ENCODE results near the gene PCIF1.
"Not testable (repeated sequence)": the region's sequence is repeated elsewhere in the genome, so short reads cannot be mapped to it uniquely, and the experiment has no call there.

PCIF1 gene

GRCh38 chr20:45924391-45925261 is 9.9 kb upstream of the PCIF1 start:
- DNase-seq, result no peak

- DNase-seq, result no peak
Measured at GRCh38 chr20:45925821-45926506, 8.5 kb upstream of the PCIF1 start.

- no peak for DNase-seq
Measured at GRCh38 chr20:45926731-45927070, 7.8 kb upstream of the PCIF1 start.

- no peak for DNase-seq
Measured at GRCh38 chr20:45927071-45927878, 7.2 kb upstream of the PCIF1 start.

GRCh38 chr20:45931680-45932079 is 2.8 kb upstream of the PCIF1 start:
- not testable (repeated sequence) for DNase-seq

GRCh38 chr20:45933266-45934045 is 1.0 kb upstream of the PCIF1 start:
- DNase-seq, result peak; percentile 25 to 78 (median 58)

GRCh38 chr20:45934046-45934585 is 367 bp upstream of the PCIF1 start:
- DNase-seq, result peak in 2 of 6 experiments; percentile 48 to 72

- peak in 1 of 6 experiments; percentile 81 for DNase-seq
Measured at GRCh38 chr20:45935416-45936046, 1.0 kb downstream of the PCIF1 start.

- no peak for DNase-seq
Measured at GRCh38 chr20:45937765-45938164, 3.3 kb downstream of the PCIF1 start.

- no peak for DNase-seq
Measured at GRCh38 chr20:45938727-45939438, 4.4 kb downstream of the PCIF1 start.

GRCh38 chr20:45940053-45940452 is 5.6 kb downstream of the PCIF1 start:
- DNase-seq, result no peak

GRCh38 chr20:45940469-45940868 is 6.0 kb downstream of the PCIF1 start:
- DNase-seq, result no peak

- DNase-seq, result no peak
Measured at GRCh38 chr20:45943613-45944012, 9.1 kb downstream of the PCIF1 start.

- no peak for DNase-seq
Measured at GRCh38 chr20:45944151-45944964, 9.9 kb downstream of the PCIF1 start.

GRCh38 chr20:45944965-45945677 is 10.6 kb downstream of the PCIF1 start:
- DNase-seq, result no peak

GRCh38 chr20:45945678-45946148 is 11.2 kb downstream of the PCIF1 start:
- no peak for DNase-seq

- no peak for DNase-seq
Measured at GRCh38 chr20:45946149-45946970, 11.9 kb downstream of the PCIF1 start.

GRCh38 chr20:45947110-45947866 is 12.8 kb downstream of the PCIF1 start:
- DNase-seq, result no peak

All from stimulated activated naive CD4-positive, alpha-beta T cell (primary cell).